ENCODE data around the gene LPIN1. TPM values are rescaled to one million over a fixed set of nuclear protein-coding genes. Genes with fewer than 3 reads are reported as not detected.

The LPIN1 gene
- total RNA-seq, 1 experiment from 2014 or later: 13.9 TPM

- TF ChIP-seq TCF7 (CRISPR knock-in tag; IDR thresholded peaks at IDR 0.05; ENCODE audit: low read depth): no peak
- no peak for TF ChIP-seq SOX15 (CRISPR knock-in tag; IDR thresholded peaks at IDR 0.05)
- TF ChIP-seq ZNF512 (CRISPR knock-in tag; IDR thresholded peaks at IDR 0.05; ENCODE audit: borderline replicate concordance): no peak
- no peak for TF ChIP-seq FOXK1 (CRISPR knock-in tag; IDR thresholded peaks at IDR 0.05)
- no peak for TF ChIP-seq CTCF (IDR thresholded peaks at IDR 0.05)
These were observed 27.8 kb upstream of the LPIN1 start (continued) for GRCh38 chr2:11718606-11719005.

- ChIA-PET CTCF (interaction anchor here (0.8 to 1.9 kb wide), 4 partner anchors 12 to 32 kb away, joined by 3 to 7 read pairs (median 4); no protein-coding TSS in a partner anchor), POLR2A (no interaction called here)
- Mint-ChIP-seq H3K27ac (no peak overlapping the region), H3K36me3 (no peaks in the 10 kb centered on the region), H3K4me1 (peaks cover 18% of the 10 kb centered on the region), H3K27me3 (ENCODE audit: low read depth) (no peaks in the 10 kb centered on the region), H3K9me3 (no peaks in the 10 kb centered on the region), H3K4me3 (no peak overlapping the region)
- ATAC-seq: no peak
- TF ChIP-seq CREB1 (CRISPR knock-in tag; IDR thresholded peaks at IDR 0.05) (no peak), ATF6 (CRISPR knock-in tag; IDR thresholded peaks at IDR 0.05) (no peak), CDX4 (CRISPR knock-in tag; IDR thresholded peaks at IDR 0.05; ENCODE audit: borderline replicate concordance) (no peak), E2F4 (CRISPR knock-in tag; IDR thresholded peaks at IDR 0.05; ENCODE audit: borderline replicate concordance, low read depth) (no peak), ZNF416 (CRISPR knock-in tag; IDR thresholded peaks at IDR 0.05) (no peak), USF2 (CRISPR knock-in tag; IDR thresholded peaks at IDR 0.05) (no peak), NR3C1 (CRISPR knock-in tag; conservative IDR thresholded peaks at IDR 0.05; ENCODE audit: low read depth) (no peak), ERG (CRISPR knock-in tag; IDR thresholded peaks at IDR 0.05) (no peak), SP1 (CRISPR knock-in tag; conservative IDR thresholded peaks at IDR 0.05) (no peak), AFF4 (CRISPR knock-in tag; IDR thresholded peaks at IDR 0.05; ENCODE audit: borderline replicate concordance) (no peak)
- DNase-seq (ENCODE audit: low spot score): no peak
These were observed 27.0 kb upstream of the LPIN1 start for GRCh38 chr2:11719230-11719977.
